H9 (cell line): ENCODE data around the gene TMEM174. TPM values are rescaled to one million over a fixed set of nuclear protein-coding genes. Genes with fewer than 3 reads are reported as not detected.

ENCODE experiments used
- DNase-seq: peaks from one replicate; pipeline ENCODE4 v3.0.0-alpha.2; 2017
- H2AFZ ChIP-seq: one replicate; pipeline ENCODE4 v1.6.1; 2013; ENCODE audit warnings: mild to moderate bottlenecking, low read length, control low read depth, moderate library complexity
- H2AK5ac ChIP-seq: 2 replicates; pipeline ENCODE4 v1.6.1; 2013; ENCODE audit warnings: low read length, control low read depth, mixed read lengths; ENCODE audit not compliant: insufficient read length
- H2BK120ac ChIP-seq: one replicate; pipeline ENCODE4 v1.6.1; 2013; ENCODE audit warnings: low read depth, mild to moderate bottlenecking, low read length, control low read depth, inconsistent platforms; ENCODE audit not compliant: poor library complexity, severe bottlenecking
- H2BK12ac ChIP-seq: 2 replicates; pipeline ENCODE4 v1.6.1; 2013; ENCODE audit warnings: low read length, control low read depth, mixed read lengths, low read depth; ENCODE audit not compliant: insufficient read length
- H2BK15ac ChIP-seq: 2 replicates; pipeline ENCODE4 v1.6.1; 2013; ENCODE audit warnings: low read depth, low read length, control low read depth
- H2BK20ac ChIP-seq: one replicate; pipeline ENCODE4 v1.6.1; 2013; ENCODE audit warnings: low read depth, mild to moderate bottlenecking, low read length, control low read depth, inconsistent platforms; ENCODE audit not compliant: poor library complexity, severe bottlenecking
- H2BK5ac ChIP-seq: 2 replicates; pipeline ENCODE4 v1.6.1; 2013; ENCODE audit warnings: low read length, control low read depth, mixed read lengths; ENCODE audit not compliant: insufficient read length
- H3K14ac ChIP-seq: 2 replicates; pipeline ENCODE4 v1.6.1; 2013; ENCODE audit warnings: low read length, control low read depth; ENCODE audit not compliant: insufficient read depth
- H3K18ac ChIP-seq: 2 replicates; pipeline ENCODE4 v1.6.1; 2013; ENCODE audit warnings: low read depth, mild to moderate bottlenecking, mixed read lengths, low read length, control low read depth; ENCODE audit not compliant: insufficient read length
- H3K23ac ChIP-seq: 2 replicates; pipeline ENCODE4 v1.6.1; 2013; ENCODE audit warnings: low read length, control low read depth, mixed read lengths, low read depth; ENCODE audit not compliant: insufficient read length
- H3K23me2 ChIP-seq: 2 replicates; pipeline ENCODE4 v1.6.1; 2013; ENCODE audit warnings: low read depth, mild to moderate bottlenecking, mixed read lengths, low read length, control low read depth; ENCODE audit not compliant: insufficient read length, poor library complexity, severe bottlenecking
- H3K27ac ChIP-seq: 2 replicates; pipeline ENCODE4 v1.5.1; 2013; ENCODE audit warnings: low read length, control low read depth, mixed read lengths, low read depth; ENCODE audit not compliant: insufficient read length
- H3K27me3 ChIP-seq: 2 replicates; pipeline ENCODE4 v1.6.1; 2013; ENCODE audit warnings: low read length, control low read depth, inconsistent platforms; ENCODE audit not compliant: insufficient read depth
- H3K4ac ChIP-seq: 2 replicates; pipeline ENCODE4 v1.6.1; 2013; ENCODE audit warnings: low read depth, mild to moderate bottlenecking, control low read depth, inconsistent platforms, low read length, moderate library complexity
- H3K4me1 ChIP-seq: 2 replicates; pipeline ENCODE4 v1.6.1; 2013; ENCODE audit warnings: low read length, control low read depth, inconsistent platforms; ENCODE audit not compliant: insufficient read depth
- H3K4me2 ChIP-seq: 2 replicates; pipeline ENCODE4 v1.6.1; 2013; ENCODE audit warnings: low read length, control low read depth, mixed read lengths; ENCODE audit not compliant: insufficient read length, insufficient read depth
- H3K56ac ChIP-seq: 2 replicates; pipeline ENCODE4 v1.6.1; 2013; ENCODE audit warnings: low read depth, mild to moderate bottlenecking, mixed read lengths, low read length, control low read depth; ENCODE audit not compliant: insufficient read length
- H3K79me1 ChIP-seq: 2 replicates; pipeline ENCODE4 v1.6.1; 2013; ENCODE audit warnings: low read depth, mild to moderate bottlenecking, moderate library complexity, low read length, control low read depth, inconsistent platforms; ENCODE audit not compliant: insufficient read depth, poor library complexity, severe bottlenecking
- H3K79me2 ChIP-seq: 2 replicates; pipeline ENCODE4 v1.6.1; 2013; ENCODE audit warnings: low read length, control low read depth, inconsistent platforms; ENCODE audit not compliant: insufficient read depth
- H3K9ac ChIP-seq: 2 replicates; pipeline ENCODE4 v1.6.1; 2013; ENCODE audit warnings: low read length, control low read depth, mixed read lengths; ENCODE audit not compliant: insufficient read length; ENCODE audit errors: extremely low read depth
- H3K9me3 ChIP-seq: one replicate; pipeline ENCODE4 v1.6.1; 2013; ENCODE audit warnings: low read depth, low read length, inconsistent platforms; ENCODE audit not compliant: control insufficient read depth
- H3T11ph ChIP-seq: one replicate; pipeline ENCODE4 v1.6.1; 2013; ENCODE audit warnings: mild to moderate bottlenecking, low read length, control low read depth, inconsistent platforms
- H4K20me1 ChIP-seq: one replicate; pipeline ENCODE4 v1.6.1; 2013; ENCODE audit not compliant: control insufficient read depth, insufficient read length, insufficient read depth
- H4K5ac ChIP-seq: 2 replicates; pipeline ENCODE4 v1.6.1; 2013; ENCODE audit warnings: low read depth, mild to moderate bottlenecking, mixed read lengths, low read length, control low read depth; ENCODE audit not compliant: insufficient read length
- H4K8ac ChIP-seq: replicated peaks from 2 replicates; pipeline ENCODE4 v1.6.1; 2013; ENCODE audit warnings: low read length, control low read depth, mixed read lengths, low read depth; ENCODE audit not compliant: insufficient read length
- H4K91ac ChIP-seq: 2 replicates; pipeline ENCODE4 v1.6.1; 2013; ENCODE audit warnings: low read depth, mild to moderate bottlenecking, moderate library complexity, mixed read lengths, low read length, control low read depth; ENCODE audit not compliant: insufficient read length
- H3K27ac Mint-ChIP-seq, 3 experiments: 2 replicates in 2 of 3; 3 replicates in 1 of 3; pipeline ENCODE4 v1.8.0; 2020 to 2021; ENCODE audit warnings: mixed read lengths in 3 of 3, mild to moderate bottlenecking in 1 of 3, moderate library complexity in 1 of 3
- H3K27me3 Mint-ChIP-seq: 2 replicates; pipeline ENCODE4 v1.8.0; 2021; ENCODE audit warnings: low read depth, mild to moderate bottlenecking, moderate library complexity, mixed read lengths
- H3K36me3 Mint-ChIP-seq, 3 experiments: 2 replicates in 2 of 3; 3 replicates in 1 of 3; pipeline ENCODE4 v1.8.0; 2020 to 2021; ENCODE audit warnings: low read depth in 3 of 3, mixed read lengths in 3 of 3; ENCODE audit not compliant: insufficient read depth in 1 of 3
- H3K4me1 Mint-ChIP-seq, 2 experiments: 2 replicates each; pipeline ENCODE4 v1.8.0; 2020; ENCODE audit warnings: mixed read lengths in 2 of 2
- H3K4me3 Mint-ChIP-seq, 2 experiments: 2 replicates in 1 of 2; 3 replicates in 1 of 2; pipeline ENCODE4 v1.8.0; 2020 to 2021; ENCODE audit warnings: mild to moderate bottlenecking in 2 of 2, mixed read lengths in 2 of 2, moderate library complexity in 1 of 2
- H3K9me3 Mint-ChIP-seq, 2 experiments: 2 replicates in 1 of 2; 3 replicates in 1 of 2; pipeline ENCODE4 v1.8.0; 2020; ENCODE audit warnings: mild to moderate bottlenecking in 2 of 2, mixed read lengths in 2 of 2, moderate library complexity in 1 of 2
- WGBS: extraction: QIAGEN DNeasy Blood & Tissue Kit; methylation state at CpG from one replicate; pipeline ENCODE4 v1.1.7; 2013; ENCODE audit warnings: missing lambda C conversion rate, low lambda C conversion rate, mixed read lengths; ENCODE audit not compliant: insufficient read length; ENCODE audit errors: extremely low coverage; 5-methylcytosine and 5-hydroxymethylcytosine counted together
- total RNA-seq: library from RNA; stranded (reverse); gene quantifications from 2 replicates; pipeline ENCODE4 v1.2.1, GENCODE V29; 2021
- TF ChIP-seq, protein P1 (sequence below): fragments of 200-600 bp; sonication (generic); conservative IDR thresholded peaks from 3 replicates; pipeline ENCODE4 v1.8.0; 2021; ENCODE audit warnings: antibody characterized with exemption, mild to moderate bottlenecking

Gene TMEM174
- total RNA-seq, 1 experiment from 2014 or later, result not detected

DNA sequence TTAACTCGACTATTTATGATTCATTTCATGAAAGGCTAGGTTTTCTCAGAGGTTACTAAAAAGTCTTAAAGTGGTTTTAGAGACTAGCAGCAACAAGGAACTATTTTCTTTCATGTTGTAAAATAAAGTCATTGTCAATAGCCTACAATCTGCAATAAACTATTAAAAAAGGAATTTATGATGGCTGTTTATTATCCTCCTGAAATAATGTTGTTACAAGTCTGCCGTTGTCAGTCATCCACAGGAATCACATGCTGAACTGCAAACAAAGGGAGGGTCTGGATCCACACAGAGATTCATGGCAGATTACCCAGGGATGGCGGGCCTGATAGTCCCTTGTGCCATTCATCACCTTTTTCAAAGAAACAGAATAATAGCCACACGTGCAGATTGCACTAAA is 49.2 kb downstream of the TMEM174 start:
- H3K9me3 Mint-ChIP-seq, result no peaks in the 10 kb centered on the region
- Histone ChIP-seq H3K9ac (no peak overlapping the region), H2BK5ac (no peak overlapping the region), H2BK120ac (no peak overlapping the region), H3K4me1 (no peaks in the 10 kb centered on the region), H3K4ac (no peak overlapping the region), H3K79me1 (no peaks in the 10 kb centered on the region), H4K91ac (no peak overlapping the region), H3K56ac (no peak overlapping the region), H2BK15ac (no peak overlapping the region), H3K18ac (no peak overlapping the region), H2AK5ac (no peak overlapping the region), H3K9me3 (no peaks in the 10 kb centered on the region), H2BK12ac (no peak overlapping the region), H2AFZ (no peak overlapping the region), H2BK20ac (no peak overlapping the region), H3K4me2 (no peak overlapping the region), H4K20me1 (no peaks in the 10 kb centered on the region), H3K14ac (no peak overlapping the region), H4K8ac (no peak overlapping the region), H3K27me3 (peaks cover 5% of the 10 kb centered on the region; the same call in 1 of the 2 replicates), H3K79me2 (no peaks in the 10 kb centered on the region), H3K27ac (no peak overlapping the region), H3K23me2 (no peaks in the 10 kb centered on the region), H3K23ac (no peak overlapping the region), H4K5ac (no peak overlapping the region), H3T11ph (no peak overlapping the region)
- peaks cover 100% of the 10 kb centered on the region for H3K27me3 Mint-ChIP-seq
- no peaks in the 10 kb centered on the region for H3K36me3 Mint-ChIP-seq
- no peak for DNase-seq
- H3K27ac Mint-ChIP-seq, result no peak overlapping the region
- no CpG with 5 or more reads among the region's 4 CpGs for WGBS
- H3K4me3 Mint-ChIP-seq, result no peak overlapping the region
- TF ChIP-seq, protein P1, sequence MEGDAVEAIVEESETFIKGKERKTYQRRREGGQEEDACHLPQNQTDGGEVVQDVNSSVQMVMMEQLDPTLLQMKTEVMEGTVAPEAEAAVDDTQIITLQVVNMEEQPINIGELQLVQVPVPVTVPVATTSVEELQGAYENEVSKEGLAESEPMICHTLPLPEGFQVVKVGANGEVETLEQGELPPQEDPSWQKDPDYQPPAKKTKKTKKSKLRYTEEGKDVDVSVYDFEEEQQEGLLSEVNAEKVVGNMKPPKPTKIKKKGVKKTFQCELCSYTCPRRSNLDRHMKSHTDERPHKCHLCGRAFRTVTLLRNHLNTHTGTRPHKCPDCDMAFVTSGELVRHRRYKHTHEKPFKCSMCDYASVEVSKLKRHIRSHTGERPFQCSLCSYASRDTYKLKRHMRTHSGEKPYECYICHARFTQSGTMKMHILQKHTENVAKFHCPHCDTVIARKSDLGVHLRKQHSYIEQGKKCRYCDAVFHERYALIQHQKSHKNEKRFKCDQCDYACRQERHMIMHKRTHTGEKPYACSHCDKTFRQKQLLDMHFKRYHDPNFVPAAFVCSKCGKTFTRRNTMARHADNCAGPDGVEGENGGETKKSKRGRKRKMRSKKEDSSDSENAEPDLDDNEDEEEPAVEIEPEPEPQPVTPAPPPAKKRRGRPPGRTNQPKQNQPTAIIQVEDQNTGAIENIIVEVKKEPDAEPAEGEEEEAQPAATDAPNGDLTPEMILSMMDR, result no peak
- no peaks in the 10 kb centered on the region for H3K4me1 Mint-ChIP-seq

Other genes with a start within 250 kb of the TMEM174 start
- gene FCHO2, start 217.2 kb upstream of the TMEM174 start, total RNA-seq, result 5.8 and 7.1 TPM in 2 replicates
- gene TMEM171, start 52.6 kb upstream of the TMEM174 start, total RNA-seq, result 0.42 TPM in 2 replicates